Measurements from ENCODE around the gene ADK. TPM values are rescaled to one million over a fixed set of nuclear protein-coding genes. Genes with fewer than 3 reads are reported as not detected.
A peak's percentile ranks its signal among the peaks of the same experiment; 100 is the strongest.

Gene ADK
- total and polyA plus RNA-seq, 2 of the 13 experiments (the other 11 are each of a cell fraction or from before 2014, with no cell fraction given), result 48.6 to 79.1 TPM

- TF ChIP-seq ZNF800 (CRISPR knock-in tag; IDR thresholded peaks at IDR 0.05) (peak; percentile 36; the same call in 1 of the 2 replicates), TFDP1 (CRISPR knock-in tag; IDR thresholded peaks at IDR 0.05; ENCODE audit: borderline replicate concordance) (peak; percentile 11; the same call in 1 of the 2 replicates), E2F5 (CRISPR knock-in tag; conservative IDR thresholded peaks at IDR 0.05) (peak; percentile 54; the same call in 1 of the 2 replicates), ZNF556 (CRISPR knock-in tag; IDR thresholded peaks at IDR 0.05; ENCODE audit: borderline replicate concordance) (peak; percentile 76), PPARG (CRISPR knock-in tag; conservative IDR thresholded peaks at IDR 0.05) (no peak; the same call in 1 of the 2 replicates), MTA1 (CRISPR knock-in tag; IDR thresholded peaks at IDR 0.05; ENCODE audit: borderline replicate concordance) (peak; percentile 69; the same call in 1 of the 2 replicates), HIC2 (CRISPR knock-in tag; IDR thresholded peaks at IDR 0.05; ENCODE audit: low read depth) (peak; percentile 83), RXRA (CRISPR knock-in tag; IDR thresholded peaks at IDR 0.05) (peak; percentile 53), SNRNP70 (IDR thresholded peaks at IDR 0.05; ENCODE audit: low read depth, low read length) (no peak), GFI1 (CRISPR knock-in tag; IDR thresholded peaks at IDR 0.05; ENCODE audit: borderline replicate concordance) (0 out of 2 replicates have a peak, but pooled peaks have one; percentile 32), ADNP (CRISPR knock-in tag; IDR thresholded peaks at IDR 0.05) (no peak), E2F2 (CRISPR knock-in tag; IDR thresholded peaks at IDR 0.05; ENCODE audit: borderline replicate concordance) (peak; percentile 70; the same call in 1 of the 2 replicates), PRPF4 (IDR thresholded peaks at IDR 0.05; ENCODE audit: low read depth, low read length, poor library complexity, severe bottlenecking) (no peak), MEIS1 (CRISPR knock-in tag; IDR thresholded peaks at IDR 0.05; ENCODE audit: borderline replicate concordance) (peak; percentile 55; the same call in 1 of the 2 replicates), ZBTB21 (CRISPR knock-in tag; IDR thresholded peaks at IDR 0.05) (no peak), IRF2 (CRISPR knock-in tag; IDR thresholded peaks at IDR 0.05) (peak; percentile 35), SP1 (IDR thresholded peaks at IDR 0.05) (peak; percentile 18; the same call in 1 of the 2 replicates), SP1 (CRISPR knock-in tag; IDR thresholded peaks at IDR 0.05) (peak; percentile 67; the same call in 1 of the 2 replicates), ZNF275 (CRISPR knock-in tag; IDR thresholded peaks at IDR 0.05; ENCODE audit: borderline replicate concordance) (0 out of 2 replicates have a peak, but pooled peaks have one; percentile 59), ZNF567 (CRISPR knock-in tag; IDR thresholded peaks at IDR 0.05; ENCODE audit: borderline replicate concordance) (no peak)
These were observed at the start of gene ADK (continued) for GRCh38 chr10:74150990-74151878.
